SH-SY5Y (cell line): ENCODE measurements around the gene KRTAP9-3.

Experiments
- GATA2 ChIP-seq: IDR thresholded peaks from 2 replicates; pipeline ENCODE4 v1.6.1; 2011; ENCODE audit warnings: mild to moderate bottlenecking, low read depth, low read length
- GATA3 ChIP-seq: IDR thresholded peaks from 2 replicates; pipeline ENCODE4 v1.6.1; 2011; ENCODE audit warnings: low read depth, mild to moderate bottlenecking, low read length, moderate library complexity

GRCh38 chr17:41264599-41264998 lies 32.4 kb downstream of the KRTAP9-3 start:
- TF ChIP-seq GATA2 (no peak), GATA3 (no peak)
